Measurements from ENCODE around the gene NCAPG.

- TF ChIP-seq CTCF (IDR thresholded peaks at IDR 0.05; ENCODE audit: insufficient read depth, low read length) (no peak), SPI1 (IDR thresholded peaks at IDR 0.05; ENCODE audit: borderline replicate concordance, low read depth) (no peak), POLR2AphosphoS5 (IDR thresholded peaks at IDR 0.05; ENCODE audit: low read depth) (no peak), GABPA (IDR thresholded peaks at IDR 0.05; ENCODE audit: low read depth) (no peak), REST (IDR thresholded peaks at IDR 0.05; ENCODE audit: insufficient replicate concordance, low read depth) (no peak)
Observed at GRCh38 chr4:17780501-17781299, 30.1 kb upstream of the NCAPG start.

Data from HL-60 (cell line).